ENCODE results near the gene CSF1.

GRCh38 chr1:109882288-109883245 lies 28.1 kb upstream of the CSF1 start:
- TF ChIP-seq CTCF (IDR thresholded peaks at IDR 0.05) (no peak), POLR2AphosphoS5 (IDR thresholded peaks at IDR 0.05; ENCODE audit: insufficient read depth in 1 of 2, low read depth in 1 of 2) (no peak)
